Transverse colon (tissue), 4 donors: Measurements from ENCODE around the gene LEMD3. TPM values are rescaled to one million over a fixed set of nuclear protein-coding genes. Genes with fewer than 3 reads are reported as not detected.

ENCODE experiments used
- DNase-seq: peaks from one replicate; pipeline ENCODE4 v3.0.0-alpha.2; 2019
- H3K27ac ChIP-seq, 4 donors: fragments of 200-600 bp; sonication (generic); 2 replicates each; pipeline ENCODE4 v1.5.1; 2016 to 2018; ENCODE audit warnings: inconsistent platforms in 4 of 4
- H3K27me3 ChIP-seq: fragments of 200-600 bp; sonication (generic); 2 replicates; pipeline ENCODE4 v1.5.1; 2017; ENCODE audit warnings: inconsistent platforms
- H3K36me3 ChIP-seq, 4 donors: fragments of 200-600 bp; sonication (generic); 2 replicates each; pipeline ENCODE4 v1.5.1; 2017 to 2019; ENCODE audit warnings: inconsistent platforms in 4 of 4
- H3K4me1 ChIP-seq, 4 donors: fragments of 200-600 bp; sonication (generic); 2 replicates each; pipeline ENCODE4 v1.5.1; 2017 to 2020; ENCODE audit warnings: inconsistent platforms in 4 of 4
- H3K4me3 ChIP-seq, 4 donors: fragments of 200-600 bp; sonication (generic); 1 replicate in 1 of 4; 2 replicates in 3 of 4; pipeline versions ENCODE4 v1.5.1 to v1.6.1; 2017 to 2019; ENCODE audit warnings: inconsistent platforms in 4 of 4
- H3K9me3 ChIP-seq, 2 donors: fragments of 200-600 bp; sonication (generic); 2 replicates each; pipeline ENCODE4 v1.5.1; 2017 to 2019; ENCODE audit warnings: inconsistent platforms in 2 of 2
- EP300 ChIP-seq: sonication (generic); formaldehyde crosslinking; IDR thresholded peaks from one replicate; pipeline ENCODE4 v1.6.1; 2017; ENCODE audit warnings: antibody characterized with exemption, low read depth
- POLR2A ChIP-seq: fragments of 450-650 bp; IDR thresholded peaks from one replicate; pipeline ENCODE4 v1.6.1; 2016; ENCODE audit warnings: antibody characterized with exemption, mild to moderate bottlenecking, moderate library complexity
- POLR2AphosphoS5 ChIP-seq, 3 donors: sonication (generic); formaldehyde crosslinking; IDR thresholded peaks; one replicate each; pipeline ENCODE4 v1.6.1; 2016; ENCODE audit warnings: antibody characterized with exemption in 3 of 3
- WGBS, 2 donors: methylation state at CpG; one replicate each; pipeline ENCODE4 v1.1.5; 2018; ENCODE audit warnings: low coverage in 1 of 2; 5-methylcytosine and 5-hydroxymethylcytosine counted together
- in situ Hi-C, 4 donors: fragments of 200-750 bp; cut with MboI; loops; one replicate each; pipeline versions ENCODE4 v1.15.0 to v1.15.1; 2017; ENCODE audit warnings: low sequenced_read_pairs in 3 of 4, low pct_ligation_motif_present in 1 of 4, low pct_unique_long_range_greater_than_20kb in 1 of 4
- intact Hi-C: fragments of 100-400 bp; cut with DNase I; formaldehyde crosslinking; loops from one replicate; pipeline ENCODE4 v1.15.1; 2023; ENCODE audit warnings: low total_unique reads
- total RNA-seq, 4 donors: library from RNA; depleted of rRNA; stranded (reverse); fragments of >200 nt; gene quantifications; one replicate each; pipeline ENCODE4 v1.1.0, GENCODE V29; 2016
- TF ChIP-seq, protein P1 (sequence below), 5 experiments: fragments of 200-600 bp in 3 of 5; fragments of 450-650 bp in 2 of 5; sonication (generic) in 3 of 5; IDR thresholded peaks; 1 replicate in 2 of 5; 2 replicates in 3 of 5; pipeline ENCODE4 v1.5.1; 2016 to 2017; ENCODE audit warnings: antibody characterized with exemption in 5 of 5, inconsistent platforms in 3 of 5, mild to moderate bottlenecking in 2 of 5, moderate library complexity in 1 of 5

The LEMD3 gene
- total RNA-seq, 4 donors from 2014 or later, result 45.2 to 159 (median 63.0) TPM

DNA sequence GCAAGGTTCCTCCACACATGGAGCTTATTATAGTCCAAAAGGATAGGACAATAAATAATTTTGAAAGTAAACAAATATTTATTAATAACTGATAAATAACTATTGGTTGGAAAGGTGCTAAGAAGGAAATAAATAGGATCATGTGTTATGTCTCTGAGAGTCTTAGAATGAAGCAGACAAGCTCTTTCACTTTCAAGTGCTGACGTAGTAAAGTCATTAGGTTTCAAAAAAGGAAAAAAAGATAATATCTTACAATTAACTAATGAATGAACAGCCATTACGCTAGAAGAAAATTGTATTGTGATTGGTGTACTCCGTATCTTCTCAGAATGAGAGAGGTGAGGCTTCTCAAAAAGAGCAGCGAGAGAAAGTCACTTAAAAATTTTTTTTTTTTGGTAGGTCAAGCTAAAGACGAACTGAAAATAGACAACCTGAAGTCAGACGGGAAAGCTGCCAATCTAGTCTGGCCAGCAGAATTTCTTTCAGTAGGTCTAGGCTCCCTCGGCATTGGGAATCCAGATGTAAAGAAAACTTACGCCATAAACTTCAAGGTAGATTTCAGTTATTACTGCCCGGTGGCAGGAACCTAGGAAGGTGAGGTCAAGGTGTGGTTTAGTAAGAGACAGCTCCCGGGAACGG, 583 bp upstream of the LEMD3 start:
- DNase-seq, result no peak
- H3K36me3 ChIP-seq, result no peaks in the 10 kb centered on the region
- TF ChIP-seq, protein P1, sequence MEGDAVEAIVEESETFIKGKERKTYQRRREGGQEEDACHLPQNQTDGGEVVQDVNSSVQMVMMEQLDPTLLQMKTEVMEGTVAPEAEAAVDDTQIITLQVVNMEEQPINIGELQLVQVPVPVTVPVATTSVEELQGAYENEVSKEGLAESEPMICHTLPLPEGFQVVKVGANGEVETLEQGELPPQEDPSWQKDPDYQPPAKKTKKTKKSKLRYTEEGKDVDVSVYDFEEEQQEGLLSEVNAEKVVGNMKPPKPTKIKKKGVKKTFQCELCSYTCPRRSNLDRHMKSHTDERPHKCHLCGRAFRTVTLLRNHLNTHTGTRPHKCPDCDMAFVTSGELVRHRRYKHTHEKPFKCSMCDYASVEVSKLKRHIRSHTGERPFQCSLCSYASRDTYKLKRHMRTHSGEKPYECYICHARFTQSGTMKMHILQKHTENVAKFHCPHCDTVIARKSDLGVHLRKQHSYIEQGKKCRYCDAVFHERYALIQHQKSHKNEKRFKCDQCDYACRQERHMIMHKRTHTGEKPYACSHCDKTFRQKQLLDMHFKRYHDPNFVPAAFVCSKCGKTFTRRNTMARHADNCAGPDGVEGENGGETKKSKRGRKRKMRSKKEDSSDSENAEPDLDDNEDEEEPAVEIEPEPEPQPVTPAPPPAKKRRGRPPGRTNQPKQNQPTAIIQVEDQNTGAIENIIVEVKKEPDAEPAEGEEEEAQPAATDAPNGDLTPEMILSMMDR (IDR thresholded peaks at IDR 0.05), result no peak
- TF ChIP-seq POLR2AphosphoS5 (IDR thresholded peaks at IDR 0.05) (no peak), POLR2A (no peak), EP300 (no peak)
- peak overlapping the region; percentile 82 to 100 (median 99) for H3K4me3 ChIP-seq
- H3K9me3 ChIP-seq, result no peaks in the 10 kb centered on the region
- in situ Hi-C loops (no loop called here), intact Hi-C loops (no loop called here)
- no peaks in the 10 kb centered on the region for H3K27me3 ChIP-seq
- H3K4me1 ChIP-seq, result peaks cover 26 to 45% (median 35%) of the 10 kb centered on the region in 4 donors
- H3K27ac ChIP-seq, result peak overlapping the region; percentile 95 to 99 (median 98)
- WGBS, 2 donors, result 10 to 14% methylated on average over 9 to 11 of the region's 11 CpGs

GRCh38 chr12:65170209-65170881, 962 bp downstream of the LEMD3 start:
- peak overlapping the region; percentile 95 to 99 (median 98) for H3K27ac ChIP-seq
- in situ Hi-C loops (no loop called here), intact Hi-C loops (no loop called here)
- no peaks in the 10 kb centered on the region for H3K36me3 ChIP-seq
- TF ChIP-seq POLR2A (peak; percentile 43), POLR2AphosphoS5 (IDR thresholded peaks at IDR 0.05) (peak in 2 of 3 donors; percentile 34 to 73), EP300 (no peak)
- TF ChIP-seq, protein P1 (IDR thresholded peaks at IDR 0.05), result no peak
- DNase-seq, result peak; percentile 88
- H3K9me3 ChIP-seq, result no peaks in the 10 kb centered on the region
- H3K4me3 ChIP-seq, result peak overlapping the region; percentile 82 to 100 (median 99)
- peaks cover 34 to 56% (median 40%) of the 10 kb centered on the region in 4 donors for H3K4me1 ChIP-seq
- H3K27me3 ChIP-seq, result no peaks in the 10 kb centered on the region
- WGBS, 2 donors, result 2 to 4% methylated on average over 5 to 33 of the region's 47 CpGs

- WGBS, 2 donors, result 34 to 60% methylated on average over 8 of the region's 8 CpGs
- TF ChIP-seq POLR2AphosphoS5 (IDR thresholded peaks at IDR 0.05) (no peak), POLR2A (no peak), EP300 (no peak)
- TF ChIP-seq, protein P1 (IDR thresholded peaks at IDR 0.05), result no peak
- Histone ChIP-seq H3K27ac (peak overlapping the region in 2 of 4 donors; percentile 95 to 98), H3K27me3 (no peaks in the 10 kb centered on the region), H3K4me3 (peak overlapping the region in 3 of 4 donors; percentile 82 to 100 (median 98)), H3K4me1 (peaks cover 34 to 59% (median 40%) of the 10 kb centered on the region in 4 donors), H3K36me3 (no peaks in the 10 kb centered on the region), H3K9me3 (no peaks in the 10 kb centered on the region)
- intact Hi-C loops, result no loop called here
- DNase-seq, result no peak
- in situ Hi-C loops, result no loop called here
Measured at GRCh38 chr12:65171073-65171472, 1.7 kb downstream of the LEMD3 start.

DNA sequence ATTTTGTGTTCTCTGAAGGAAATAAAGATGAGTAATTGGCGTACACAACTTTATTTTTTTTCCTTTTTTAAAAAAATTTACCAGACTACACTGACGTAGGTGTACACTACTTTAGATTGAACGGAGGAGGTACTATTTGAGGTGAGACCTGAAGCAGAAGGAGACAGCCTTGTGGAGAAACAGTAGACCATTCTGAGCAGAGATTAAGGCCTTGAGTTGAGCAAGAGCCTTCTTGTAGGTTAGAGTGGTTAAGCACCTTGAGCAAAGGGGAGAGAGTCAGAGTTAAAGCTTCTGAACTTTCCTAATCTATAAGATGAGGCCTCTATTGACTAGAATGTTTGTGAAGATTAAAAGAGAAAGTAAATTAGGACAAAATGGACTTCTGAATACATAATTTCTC, 2.5 kb downstream of the LEMD3 start:
- intact Hi-C loops (no loop called here), in situ Hi-C loops (no loop called here)
- Histone ChIP-seq H3K4me1 (peaks cover 34 to 61% (median 40%) of the 10 kb centered on the region in 4 donors), H3K9me3 (no peaks in the 10 kb centered on the region), H3K27me3 (no peaks in the 10 kb centered on the region), H3K27ac (no peak overlapping the region), H3K36me3 (no peaks in the 10 kb centered on the region), H3K4me3 (peak overlapping the region in 3 of 4 donors; percentile 8 to 100 (median 98))
- TF ChIP-seq POLR2AphosphoS5 (IDR thresholded peaks at IDR 0.05), result no peak
- no peak for TF ChIP-seq POLR2A
- TF ChIP-seq EP300, result no peak
- TF ChIP-seq, protein P1 (IDR thresholded peaks at IDR 0.05), result no peak
- DNase-seq, result no peak
- 24 to 40% methylated on average over 3 of the region's 3 CpGs for WGBS, 2 donors
